BLaER1 (cell line): ENCODE data around the gene RBM33.

ENCODE experiments used
- H3K27ac ChIP-seq: shearing (Covaris generic); formaldehyde crosslinking; 2 replicates; pipeline ENCODE4 v1.8.1; 2022
- H3K27me3 ChIP-seq: shearing (Covaris generic); formaldehyde crosslinking; 2 replicates; pipeline ENCODE4 v1.8.1; 2022
- H3K36me3 ChIP-seq: shearing (Covaris generic); formaldehyde crosslinking; 2 replicates; pipeline ENCODE4 v1.8.1; 2022
- H3K4me1 ChIP-seq: shearing (Covaris generic); formaldehyde crosslinking; 2 replicates; pipeline ENCODE4 v1.8.1; 2022
- H3K4me2 ChIP-seq: shearing (Covaris generic); formaldehyde crosslinking; 2 replicates; pipeline ENCODE4 v1.8.1; 2022
- H3K4me3 ChIP-seq: shearing (Covaris generic); formaldehyde crosslinking; 2 replicates; pipeline ENCODE4 v1.8.1; 2022
- H3K9ac ChIP-seq: shearing (Covaris generic); formaldehyde crosslinking; 2 replicates; pipeline ENCODE4 v1.8.1; 2022
- H3K9me3 ChIP-seq: shearing (Covaris generic); formaldehyde crosslinking; 2 replicates; pipeline ENCODE4 v1.8.1; 2022
- H4K20me1 ChIP-seq: shearing (Covaris generic); formaldehyde crosslinking; 2 replicates; pipeline ENCODE4 v1.8.1; 2022
- Cebpa-rat ChIP-seq: shearing (Covaris generic); IDR thresholded peaks from 2 replicates; pipeline ENCODE4 v1.8.1; 2022

Gene RBM33

DNA sequence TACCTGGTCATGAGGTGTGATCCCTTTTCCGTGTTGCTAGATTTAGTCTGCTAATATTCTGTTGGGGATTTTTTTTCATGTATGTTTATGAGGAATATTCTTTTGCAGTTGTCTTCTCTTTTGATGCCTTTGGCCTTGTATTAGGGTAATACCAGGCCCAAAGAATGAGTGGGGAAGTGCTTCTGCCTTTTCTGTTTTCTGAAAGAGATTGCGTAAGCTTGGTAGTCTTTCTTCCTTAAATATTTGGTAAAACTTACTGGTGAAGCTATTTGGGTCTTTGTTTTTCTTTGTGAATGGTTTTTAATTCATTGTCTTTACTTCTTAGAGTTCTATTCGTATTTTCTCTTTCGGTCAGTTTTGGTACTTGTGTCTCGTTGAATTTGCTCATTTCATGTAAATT is 116.7 kb downstream of the RBM33 start:
- no peak overlapping the region for H3K27ac ChIP-seq

DNA sequence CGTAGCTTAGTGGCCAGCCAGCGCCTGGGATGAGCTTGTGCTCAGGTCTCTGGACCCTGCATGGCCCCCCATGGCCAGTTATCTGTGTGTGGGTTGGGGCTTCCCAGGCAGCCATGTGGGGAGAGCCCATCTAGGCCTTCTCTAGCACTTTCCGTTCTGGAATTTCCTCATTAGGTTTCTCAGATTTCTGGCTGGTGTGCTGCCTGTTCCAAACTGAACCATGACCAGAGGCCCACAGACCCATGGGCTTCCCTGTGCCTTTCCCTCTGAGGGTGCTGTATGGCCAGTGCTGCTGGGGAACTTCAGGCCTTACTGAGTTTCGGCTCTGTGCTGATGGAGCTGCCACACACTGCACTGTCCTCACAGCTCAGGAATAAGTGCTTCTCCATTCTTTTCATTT is 117.6 kb downstream of the RBM33 start:
- Histone ChIP-seq H3K27me3 (no peaks in the 10 kb centered on the region), H3K9me3 (peaks cover 36% of the 10 kb centered on the region), H3K4me2 (peak overlapping the region; percentile 92), H3K4me1 (peaks cover 71% of the 10 kb centered on the region), H3K36me3 (peaks cover 64% of the 10 kb centered on the region), H3K9ac (peak overlapping the region; percentile 9; the same call in 1 of the 2 replicates), H3K27ac (peak overlapping the region; percentile 87), H3K4me3 (no peak overlapping the region), H4K20me1 (peaks cover 73% of the 10 kb centered on the region)
- TF ChIP-seq Cebpa-rat: no peak

More for the DNA sequence above, 116.7 kb downstream of the RBM33 start:
- peak; percentile 51; the same call in 1 of the 2 replicates for TF ChIP-seq Cebpa-rat
- peaks cover 42% of the 10 kb centered on the region for H3K9me3 ChIP-seq
- H4K20me1 ChIP-seq: peaks cover 82% of the 10 kb centered on the region
- peaks cover 64% of the 10 kb centered on the region for H3K4me1 ChIP-seq
- H3K4me3 ChIP-seq: no peak overlapping the region
- H3K4me2 ChIP-seq: peak overlapping the region; percentile 92
- peaks cover 66% of the 10 kb centered on the region for H3K36me3 ChIP-seq
- H3K9ac ChIP-seq: no peak overlapping the region
- no peaks in the 10 kb centered on the region for H3K27me3 ChIP-seq

DNA sequence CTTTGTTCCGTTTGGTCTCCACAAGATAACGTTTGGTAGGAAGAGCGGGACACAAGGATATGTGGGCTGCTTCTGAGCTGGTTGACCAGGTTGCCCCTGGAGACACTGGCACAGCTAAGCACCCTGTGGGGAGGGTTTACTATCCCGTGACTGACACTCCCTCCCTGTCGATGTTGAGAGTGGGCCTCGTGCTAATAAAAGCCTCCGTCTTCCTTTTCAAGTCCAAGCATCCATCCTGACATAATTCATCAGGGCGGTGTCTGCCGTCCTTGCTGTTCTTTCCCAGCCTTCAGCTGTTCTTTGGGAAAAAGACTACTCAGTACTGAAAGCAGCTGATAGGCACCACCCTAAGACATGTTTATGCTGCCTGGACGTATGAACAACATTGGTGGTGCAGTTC is 118.2 kb downstream of the RBM33 start:
- Histone ChIP-seq H3K27me3 (no peaks in the 10 kb centered on the region), H3K4me3 (no peak overlapping the region), H3K9ac (peak overlapping the region; percentile 9; the same call in 1 of the 2 replicates), H3K4me2 (peak overlapping the region; percentile 92), H3K36me3 (peaks cover 64% of the 10 kb centered on the region), H3K9me3 (peaks cover 31% of the 10 kb centered on the region), H4K20me1 (peaks cover 69% of the 10 kb centered on the region), H3K27ac (peak overlapping the region; percentile 87), H3K4me1 (peaks cover 77% of the 10 kb centered on the region)
- TF ChIP-seq Cebpa-rat: no peak

DNA sequence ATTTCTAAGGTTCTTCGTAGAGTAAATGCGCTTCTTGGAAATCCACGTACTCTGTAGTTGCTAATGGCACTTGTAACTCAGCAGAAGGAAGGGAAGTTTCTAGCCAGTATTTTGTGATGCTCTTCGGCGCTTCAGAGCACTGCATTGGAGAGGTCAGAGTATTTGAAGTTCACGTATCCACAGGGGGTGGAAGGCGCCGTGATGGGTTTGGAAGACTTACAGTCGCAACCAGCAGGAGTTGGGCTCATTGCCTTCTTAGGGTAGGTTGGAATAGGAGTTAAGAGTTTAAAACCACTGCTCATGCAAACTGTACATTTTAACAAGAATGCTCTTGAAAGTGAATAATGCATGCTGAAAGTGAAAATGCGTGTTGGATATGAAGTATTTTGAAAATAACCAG is 118.7 kb downstream of the RBM33 start:
- Histone ChIP-seq H3K4me3 (peak overlapping the region; percentile 53), H3K4me1 (peaks cover 82% of the 10 kb centered on the region), H3K9ac (peak overlapping the region; percentile 73), H3K9me3 (peaks cover 27% of the 10 kb centered on the region), H3K27ac (peak overlapping the region; percentile 87), H3K27me3 (no peaks in the 10 kb centered on the region), H3K36me3 (peaks cover 64% of the 10 kb centered on the region), H3K4me2 (peak overlapping the region; percentile 92), H4K20me1 (peaks cover 69% of the 10 kb centered on the region)
- no peak for TF ChIP-seq Cebpa-rat

DNA sequence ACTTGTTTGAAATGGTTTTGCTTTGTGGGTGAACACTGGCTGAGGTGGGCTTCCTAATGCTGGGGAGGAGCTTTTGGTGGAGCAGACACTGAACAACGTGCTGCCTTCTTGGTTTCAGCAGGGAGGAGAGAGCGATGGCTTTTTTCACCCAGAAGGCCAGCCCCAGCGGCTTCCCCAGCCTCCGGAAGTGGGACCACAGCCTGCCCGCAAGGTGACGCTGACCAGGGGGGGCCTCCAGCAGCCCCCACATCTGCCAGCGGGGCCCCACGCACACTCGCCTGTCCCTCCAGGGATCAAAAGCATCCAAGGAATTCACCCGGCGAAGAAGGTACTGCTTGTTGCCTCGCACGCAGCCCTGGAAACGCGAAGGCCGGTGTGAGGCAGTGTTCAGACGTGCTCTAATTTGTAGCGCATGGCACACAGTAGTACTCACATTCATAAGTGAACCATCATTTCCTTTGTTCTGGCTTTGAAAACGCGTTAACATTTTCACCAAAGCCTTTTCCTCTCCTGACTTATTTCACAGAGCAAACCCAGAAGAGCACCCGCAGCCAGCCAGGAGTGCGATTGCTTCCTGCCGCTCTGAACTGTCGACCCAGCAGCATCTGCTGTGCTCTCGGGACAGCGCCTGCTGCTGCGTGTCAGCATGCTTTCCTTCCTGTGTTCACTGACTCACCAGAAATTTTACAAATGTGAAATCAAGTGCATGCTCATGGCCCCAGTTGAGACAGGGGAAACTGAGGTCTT is 119.4 kb downstream of the RBM33 start:
- no peaks in the 10 kb centered on the region for H3K27me3 ChIP-seq
- no peak for TF ChIP-seq Cebpa-rat
- peaks cover 89% of the 10 kb centered on the region for H3K4me1 ChIP-seq
- peaks cover 69% of the 10 kb centered on the region for H4K20me1 ChIP-seq
- H3K4me3 ChIP-seq: peak overlapping the region; percentile 53
- peak overlapping the region; percentile 92 for H3K4me2 ChIP-seq
- peaks cover 57% of the 10 kb centered on the region for H3K36me3 ChIP-seq
- peak overlapping the region; percentile 87 for H3K27ac ChIP-seq
- H3K9me3 ChIP-seq: peaks cover 19% of the 10 kb centered on the region
- peak overlapping the region; percentile 73 for H3K9ac ChIP-seq

DNA sequence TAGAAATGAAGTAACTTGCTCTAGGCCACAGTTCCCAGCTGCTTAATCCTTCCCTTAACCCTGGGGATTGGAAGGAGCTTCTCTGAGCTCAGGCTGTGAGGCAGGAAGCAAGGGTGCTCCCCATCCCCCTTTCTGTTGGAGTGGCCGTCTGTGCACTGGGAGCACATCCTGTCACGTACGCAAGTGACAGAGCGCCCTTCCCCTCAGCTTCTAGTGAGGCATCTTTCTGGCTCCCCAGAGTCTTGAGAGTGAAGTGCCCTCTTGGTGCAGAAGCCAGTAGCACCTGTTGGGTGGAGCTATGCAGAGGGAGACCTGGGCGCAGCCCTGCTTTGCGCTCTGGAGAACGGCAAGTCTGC is 120.0 kb downstream of the RBM33 start:
- Histone ChIP-seq H3K9ac (peak overlapping the region; percentile 73; the same call in 1 of the 2 replicates), H4K20me1 (peaks cover 73% of the 10 kb centered on the region), H3K36me3 (peaks cover 56% of the 10 kb centered on the region), H3K4me1 (peaks cover 95% of the 10 kb centered on the region), H3K27ac (peak overlapping the region; percentile 87), H3K4me2 (peak overlapping the region; percentile 92), H3K27me3 (no peaks in the 10 kb centered on the region), H3K4me3 (peak overlapping the region; percentile 53), H3K9me3 (peaks cover 18% of the 10 kb centered on the region)
- no peak for TF ChIP-seq Cebpa-rat

DNA sequence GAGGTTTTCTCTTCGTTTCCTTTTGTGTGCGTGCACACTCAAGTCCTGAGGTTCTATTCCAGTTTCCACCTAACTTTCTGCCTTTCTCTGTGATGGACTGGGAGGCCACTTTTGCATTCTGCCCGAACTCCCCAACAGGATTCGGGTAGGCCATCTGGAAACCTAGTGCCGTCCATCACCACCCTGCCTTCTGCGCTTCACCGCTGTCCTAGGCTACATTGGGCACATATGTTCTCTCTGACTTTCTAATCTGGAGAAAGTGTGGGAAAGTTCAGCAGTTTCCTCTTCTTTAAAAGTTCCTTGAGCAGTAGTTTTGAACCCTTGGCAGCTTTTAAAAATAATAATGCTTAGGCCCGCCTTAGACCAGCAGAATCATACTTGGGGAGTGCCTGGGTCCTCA is 121.0 kb downstream of the RBM33 start:
- Histone ChIP-seq H3K4me3 (no peak overlapping the region), H3K9ac (peak overlapping the region; percentile 26; the same call in 1 of the 2 replicates), H3K4me1 (peaks cover 99% of the 10 kb centered on the region), H4K20me1 (peaks cover 84% of the 10 kb centered on the region), H3K36me3 (peaks cover 56% of the 10 kb centered on the region), H3K27me3 (no peaks in the 10 kb centered on the region), H3K27ac (no peak overlapping the region), H3K4me2 (peak overlapping the region; percentile 92), H3K9me3 (peaks cover 8% of the 10 kb centered on the region)
- TF ChIP-seq Cebpa-rat: no peak

DNA sequence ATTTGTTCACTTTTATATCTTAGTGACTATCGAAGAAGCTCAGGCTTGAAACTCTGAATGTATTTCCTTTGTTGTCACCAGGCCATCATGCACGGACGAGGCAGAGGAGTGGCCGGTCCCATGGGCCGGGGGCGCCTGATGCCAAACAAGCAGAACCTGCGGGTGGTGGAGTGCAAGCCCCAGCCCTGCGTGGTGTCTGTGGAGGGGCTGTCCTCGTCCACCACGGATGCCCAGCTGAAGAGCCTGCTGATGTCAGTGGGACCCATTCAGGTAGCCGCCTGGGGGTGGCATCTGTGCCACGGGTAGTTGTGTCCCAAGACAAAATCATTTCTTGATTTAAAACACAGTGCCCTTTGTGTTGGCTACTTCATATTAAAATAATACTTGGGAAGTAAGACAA is 121.9 kb downstream of the RBM33 start:
- Histone ChIP-seq H3K9me3 (no peaks in the 10 kb centered on the region), H3K27ac (no peak overlapping the region), H3K4me2 (no peak overlapping the region; the same call in 1 of the 2 replicates), H3K4me1 (peaks cover 96% of the 10 kb centered on the region), H3K36me3 (peaks cover 59% of the 10 kb centered on the region), H4K20me1 (peaks cover 84% of the 10 kb centered on the region), H3K27me3 (no peaks in the 10 kb centered on the region), H3K4me3 (no peak overlapping the region), H3K9ac (no peak overlapping the region)
- TF ChIP-seq Cebpa-rat: no peak

DNA sequence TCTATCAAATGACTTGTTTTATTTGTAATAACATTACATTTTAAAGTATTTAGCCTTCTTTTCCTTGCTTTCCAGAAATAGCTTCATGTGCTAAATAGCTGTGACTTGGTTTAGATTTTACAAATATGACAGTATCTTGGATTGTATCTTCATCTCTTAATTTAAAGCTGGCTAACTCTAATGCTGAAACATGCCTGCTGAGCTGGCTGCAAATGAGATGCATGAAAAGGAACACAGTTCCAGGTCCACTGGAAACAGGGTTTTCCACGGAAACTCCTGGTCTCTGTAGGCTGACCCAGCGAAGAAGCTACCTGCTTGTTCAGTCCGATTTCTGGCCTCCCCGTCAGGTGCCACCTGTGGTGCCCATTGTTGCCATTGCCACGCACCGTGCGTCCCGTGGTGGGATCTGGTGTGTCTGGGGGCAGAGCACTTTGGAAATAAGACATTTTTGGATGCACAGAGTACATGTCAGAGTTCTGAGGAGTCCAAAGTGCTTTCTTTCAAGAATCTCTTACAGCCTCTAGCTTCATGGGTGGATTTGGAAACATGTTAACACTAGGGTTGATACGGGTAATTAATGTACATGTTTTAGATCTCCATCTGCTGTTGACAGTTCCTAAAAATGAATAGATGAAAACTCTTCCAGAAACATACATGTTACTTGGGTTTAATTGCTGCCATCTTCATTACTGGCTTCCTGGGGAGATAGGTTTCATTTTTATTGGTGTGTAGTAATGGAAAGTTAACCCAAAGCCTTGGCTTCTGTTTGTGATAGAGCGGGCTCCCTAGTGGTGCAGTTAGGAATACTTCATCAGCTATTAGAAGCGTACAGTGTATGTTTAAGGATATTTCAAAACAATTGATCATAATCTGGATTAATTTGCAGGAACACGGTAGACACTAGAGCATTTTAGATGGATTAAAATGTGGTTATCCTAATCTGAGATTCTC is 122.8 kb downstream of the RBM33 start:
- Histone ChIP-seq H3K27me3 (no peaks in the 10 kb centered on the region), H3K4me2 (peak overlapping the region; percentile 68), H3K27ac (no peak overlapping the region; the same call in 1 of the 2 replicates), H3K9me3 (no peaks in the 10 kb centered on the region), H3K4me3 (no peak overlapping the region), H3K36me3 (peaks cover 62% of the 10 kb centered on the region), H3K9ac (no peak overlapping the region), H3K4me1 (peaks cover 87% of the 10 kb centered on the region), H4K20me1 (peaks cover 84% of the 10 kb centered on the region)
- TF ChIP-seq Cebpa-rat: no peak
